ENCODE results near the gene WRAP73.

DNA sequence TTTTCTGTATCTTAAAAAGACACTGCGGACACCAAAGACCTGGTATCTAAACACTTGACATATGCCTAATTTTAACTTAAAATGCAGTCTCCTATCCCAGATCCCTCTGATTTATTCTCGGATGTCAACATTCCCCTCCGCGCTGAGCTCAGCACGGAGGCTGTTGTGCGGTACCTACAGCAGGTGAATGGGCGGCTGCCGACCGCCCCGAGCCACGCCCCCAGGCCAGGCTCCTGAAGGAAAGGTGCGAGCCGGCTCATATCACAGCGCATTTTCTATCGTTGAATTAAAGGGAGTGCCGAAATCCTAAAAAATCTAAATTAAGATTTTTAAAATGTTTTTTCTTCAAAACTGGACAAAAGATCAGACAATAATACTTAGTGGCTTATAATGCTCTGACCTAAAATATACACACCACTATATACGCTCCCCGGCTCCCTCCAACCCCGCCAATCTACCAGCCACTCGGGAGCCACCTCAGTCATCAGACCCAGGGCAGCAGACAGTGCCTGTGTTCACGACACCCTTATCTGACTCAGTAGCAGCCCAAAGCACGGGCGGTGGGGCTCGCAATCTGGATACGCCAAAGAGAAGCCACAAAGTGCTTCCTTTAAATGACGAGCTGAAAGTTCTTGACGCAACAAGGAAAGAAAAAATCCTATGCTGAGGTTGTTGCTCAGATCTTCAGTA is 4.1 kb downstream of the WRAP73 start:
- TF ChIP-seq POLR2AphosphoS5 (IDR thresholded peaks at IDR 0.05) = no peak
- TF ChIP-seq, protein P1, sequence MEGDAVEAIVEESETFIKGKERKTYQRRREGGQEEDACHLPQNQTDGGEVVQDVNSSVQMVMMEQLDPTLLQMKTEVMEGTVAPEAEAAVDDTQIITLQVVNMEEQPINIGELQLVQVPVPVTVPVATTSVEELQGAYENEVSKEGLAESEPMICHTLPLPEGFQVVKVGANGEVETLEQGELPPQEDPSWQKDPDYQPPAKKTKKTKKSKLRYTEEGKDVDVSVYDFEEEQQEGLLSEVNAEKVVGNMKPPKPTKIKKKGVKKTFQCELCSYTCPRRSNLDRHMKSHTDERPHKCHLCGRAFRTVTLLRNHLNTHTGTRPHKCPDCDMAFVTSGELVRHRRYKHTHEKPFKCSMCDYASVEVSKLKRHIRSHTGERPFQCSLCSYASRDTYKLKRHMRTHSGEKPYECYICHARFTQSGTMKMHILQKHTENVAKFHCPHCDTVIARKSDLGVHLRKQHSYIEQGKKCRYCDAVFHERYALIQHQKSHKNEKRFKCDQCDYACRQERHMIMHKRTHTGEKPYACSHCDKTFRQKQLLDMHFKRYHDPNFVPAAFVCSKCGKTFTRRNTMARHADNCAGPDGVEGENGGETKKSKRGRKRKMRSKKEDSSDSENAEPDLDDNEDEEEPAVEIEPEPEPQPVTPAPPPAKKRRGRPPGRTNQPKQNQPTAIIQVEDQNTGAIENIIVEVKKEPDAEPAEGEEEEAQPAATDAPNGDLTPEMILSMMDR (IDR thresholded peaks at IDR 0.05) = no peak
- TF ChIP-seq POLR2A (IDR thresholded peaks at IDR 0.05) = no peak
- no peak for TF ChIP-seq EP300 (IDR thresholded peaks at IDR 0.05)

Measured in stomach (tissue), 4 donors.